ENCODE results near the gene NOMO2.
"Not testable (repeated sequence)": the region's sequence is repeated elsewhere in the genome, so short reads cannot be mapped to it uniquely, and the experiment has no call there.

- not testable (repeated sequence) for TF ChIP-seq GRHL2 (CRISPR knock-in tag; IDR thresholded peaks at IDR 0.05; ENCODE audit: insufficient replicate concordance, severe bottlenecking); FOXP4 (CRISPR knock-in tag; IDR thresholded peaks at IDR 0.05); TCF7 (CRISPR knock-in tag; IDR thresholded peaks at IDR 0.05; ENCODE audit: low read depth); SP1 (CRISPR knock-in tag; conservative IDR thresholded peaks at IDR 0.05); ETV6 (CRISPR knock-in tag; IDR thresholded peaks at IDR 0.05); NR2C2 (CRISPR knock-in tag; IDR thresholded peaks at IDR 0.05); ESRRA (CRISPR knock-in tag; IDR thresholded peaks at IDR 0.05; ENCODE audit: borderline replicate concordance)
- TF ChIP-seq, protein P1, sequence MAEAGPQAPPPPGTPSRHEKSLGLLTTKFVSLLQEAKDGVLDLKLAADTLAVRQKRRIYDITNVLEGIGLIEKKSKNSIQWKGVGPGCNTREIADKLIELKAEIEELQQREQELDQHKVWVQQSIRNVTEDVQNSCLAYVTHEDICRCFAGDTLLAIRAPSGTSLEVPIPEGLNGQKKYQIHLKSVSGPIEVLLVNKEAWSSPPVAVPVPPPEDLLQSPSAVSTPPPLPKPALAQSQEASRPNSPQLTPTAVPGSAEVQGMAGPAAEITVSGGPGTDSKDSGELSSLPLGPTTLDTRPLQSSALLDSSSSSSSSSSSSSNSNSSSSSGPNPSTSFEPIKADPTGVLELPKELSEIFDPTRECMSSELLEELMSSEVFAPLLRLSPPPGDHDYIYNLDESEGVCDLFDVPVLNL (CRISPR knock-in tag; IDR thresholded peaks at IDR 0.05; ENCODE audit: borderline replicate concordance, low read depth), result not testable (repeated sequence)
- TF ChIP-seq, protein P2, sequence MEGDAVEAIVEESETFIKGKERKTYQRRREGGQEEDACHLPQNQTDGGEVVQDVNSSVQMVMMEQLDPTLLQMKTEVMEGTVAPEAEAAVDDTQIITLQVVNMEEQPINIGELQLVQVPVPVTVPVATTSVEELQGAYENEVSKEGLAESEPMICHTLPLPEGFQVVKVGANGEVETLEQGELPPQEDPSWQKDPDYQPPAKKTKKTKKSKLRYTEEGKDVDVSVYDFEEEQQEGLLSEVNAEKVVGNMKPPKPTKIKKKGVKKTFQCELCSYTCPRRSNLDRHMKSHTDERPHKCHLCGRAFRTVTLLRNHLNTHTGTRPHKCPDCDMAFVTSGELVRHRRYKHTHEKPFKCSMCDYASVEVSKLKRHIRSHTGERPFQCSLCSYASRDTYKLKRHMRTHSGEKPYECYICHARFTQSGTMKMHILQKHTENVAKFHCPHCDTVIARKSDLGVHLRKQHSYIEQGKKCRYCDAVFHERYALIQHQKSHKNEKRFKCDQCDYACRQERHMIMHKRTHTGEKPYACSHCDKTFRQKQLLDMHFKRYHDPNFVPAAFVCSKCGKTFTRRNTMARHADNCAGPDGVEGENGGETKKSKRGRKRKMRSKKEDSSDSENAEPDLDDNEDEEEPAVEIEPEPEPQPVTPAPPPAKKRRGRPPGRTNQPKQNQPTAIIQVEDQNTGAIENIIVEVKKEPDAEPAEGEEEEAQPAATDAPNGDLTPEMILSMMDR (IDR thresholded peaks at IDR 0.05), result not testable (repeated sequence)
- TF ChIP-seq, protein P3, sequence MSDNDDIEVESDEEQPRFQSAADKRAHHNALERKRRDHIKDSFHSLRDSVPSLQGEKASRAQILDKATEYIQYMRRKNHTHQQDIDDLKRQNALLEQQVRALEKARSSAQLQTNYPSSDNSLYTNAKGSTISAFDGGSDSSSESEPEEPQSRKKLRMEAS (CRISPR knock-in tag; IDR thresholded peaks at IDR 0.05), result not testable (repeated sequence)
These were observed 1.3 kb downstream of the NOMO2 start for GRCh38 chr16:18560416-18561220.

All from WTC11 (cell line).